ENCODE data around the gene NTSR1. TPM values are rescaled to one million over a fixed set of nuclear protein-coding genes. Genes with fewer than 3 reads are reported as not detected.

NTSR1 gene
- total RNA-seq, 6 experiments from 2014 or later: 0.04 to 0.74 (median 0.09) TPM; not detected in 2

DNA sequence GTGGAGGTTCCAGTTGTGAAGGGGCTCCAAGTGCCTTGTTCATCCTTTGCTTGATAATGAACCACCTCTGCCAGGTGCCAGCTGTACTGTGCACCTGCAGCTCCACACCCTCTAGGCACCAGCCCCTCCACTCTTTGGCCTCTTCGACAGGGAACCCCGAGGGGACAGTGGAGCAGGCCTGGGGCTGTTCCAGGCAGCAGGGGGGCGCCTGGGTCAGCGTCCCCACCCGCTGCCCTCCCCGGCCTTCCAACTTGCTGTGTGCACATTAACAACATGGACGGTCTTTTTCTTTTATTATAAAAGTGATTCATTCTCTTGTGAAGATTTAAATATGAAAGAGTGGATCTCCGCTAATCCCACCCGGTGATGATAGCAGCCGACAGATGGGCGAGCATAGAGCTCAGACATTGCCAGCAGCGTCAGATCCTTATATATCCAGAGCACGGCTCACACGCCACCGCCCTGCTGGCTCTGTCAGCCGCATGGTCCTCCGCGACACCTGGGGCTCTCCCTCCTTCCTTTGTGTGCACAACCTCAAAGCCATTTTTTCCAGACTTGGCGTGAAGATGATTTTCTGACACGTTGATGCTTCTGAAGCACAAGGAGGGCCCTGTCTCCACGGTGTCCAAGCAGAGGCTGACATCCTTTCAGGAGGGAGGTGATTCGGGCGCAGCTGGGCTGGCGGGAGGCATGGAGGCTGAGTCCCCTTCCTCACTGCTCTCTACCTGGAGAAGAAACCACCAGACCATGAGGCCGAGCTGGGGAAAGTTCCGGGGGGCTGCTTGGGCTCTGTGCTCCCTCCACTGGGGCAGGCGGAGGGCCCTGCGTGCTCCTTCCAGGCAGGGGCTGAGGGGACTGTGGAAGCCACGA lies 65.4 kb downstream of the NTSR1 start:
- intact Hi-C loops (cut with DNase I): no loop called here

DNA sequence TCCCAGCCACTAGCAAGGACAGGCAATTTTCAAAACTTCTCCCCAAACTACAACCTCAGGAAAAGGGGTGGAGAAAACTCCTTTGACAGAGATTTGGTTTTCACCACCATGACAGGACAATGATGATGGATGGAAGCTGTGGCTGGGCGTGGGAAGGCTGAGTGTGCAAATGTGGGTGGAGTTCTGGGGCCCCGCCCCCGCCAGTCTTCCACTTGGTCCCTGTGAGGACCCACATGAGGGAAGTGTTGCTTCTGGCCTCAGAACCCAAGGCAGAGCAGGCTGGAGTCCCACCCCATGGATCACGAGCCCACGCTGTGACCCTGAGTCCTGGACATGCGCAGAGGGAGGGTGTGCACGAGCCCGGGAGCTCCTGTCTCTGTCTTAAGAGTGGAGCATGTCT lies 66.1 kb downstream of the NTSR1 start:
- H3K27me3 ChIP-seq: no peaks in the 10 kb centered on the region
- intact Hi-C loops (cut with DNase I): no loop called here
- no peak for TF ChIP-seq POLR2A (IDR thresholded peaks at IDR 0.05)
- TF ChIP-seq, protein P1, sequence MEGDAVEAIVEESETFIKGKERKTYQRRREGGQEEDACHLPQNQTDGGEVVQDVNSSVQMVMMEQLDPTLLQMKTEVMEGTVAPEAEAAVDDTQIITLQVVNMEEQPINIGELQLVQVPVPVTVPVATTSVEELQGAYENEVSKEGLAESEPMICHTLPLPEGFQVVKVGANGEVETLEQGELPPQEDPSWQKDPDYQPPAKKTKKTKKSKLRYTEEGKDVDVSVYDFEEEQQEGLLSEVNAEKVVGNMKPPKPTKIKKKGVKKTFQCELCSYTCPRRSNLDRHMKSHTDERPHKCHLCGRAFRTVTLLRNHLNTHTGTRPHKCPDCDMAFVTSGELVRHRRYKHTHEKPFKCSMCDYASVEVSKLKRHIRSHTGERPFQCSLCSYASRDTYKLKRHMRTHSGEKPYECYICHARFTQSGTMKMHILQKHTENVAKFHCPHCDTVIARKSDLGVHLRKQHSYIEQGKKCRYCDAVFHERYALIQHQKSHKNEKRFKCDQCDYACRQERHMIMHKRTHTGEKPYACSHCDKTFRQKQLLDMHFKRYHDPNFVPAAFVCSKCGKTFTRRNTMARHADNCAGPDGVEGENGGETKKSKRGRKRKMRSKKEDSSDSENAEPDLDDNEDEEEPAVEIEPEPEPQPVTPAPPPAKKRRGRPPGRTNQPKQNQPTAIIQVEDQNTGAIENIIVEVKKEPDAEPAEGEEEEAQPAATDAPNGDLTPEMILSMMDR (IDR thresholded peaks at IDR 0.05): no peak
- WGBS (ENCODE audit: insufficient coverage, low coverage, low lambda C conversion rate, missing lambda C conversion rate): no CpG with 5 or more reads among the region's 8 CpGs
- H3K27ac ChIP-seq: no peak overlapping the region
- H3K4me1 ChIP-seq: peaks cover 0 to 43% (median 16%) of the 10 kb centered on the region in 4 donors
- H3K4me3 ChIP-seq: no peak overlapping the region
- ATAC-seq (no peak), DNase-seq (no peak)
- no peaks in the 10 kb centered on the region for H3K36me3 ChIP-seq
- no peaks in the 10 kb centered on the region for H3K9me3 ChIP-seq

More for the DNA sequence above, 65.4 kb downstream of the NTSR1 start:
- peaks cover 0 to 46% (median 19%) of the 10 kb centered on the region in 4 donors for H3K4me1 ChIP-seq
- no peak overlapping the region for H3K4me3 ChIP-seq
- 89% methylated on average over 14 of the region's 29 CpGs for WGBS (ENCODE audit: insufficient coverage, low coverage, low lambda C conversion rate, missing lambda C conversion rate)
- no peaks in the 10 kb centered on the region for H3K9me3 ChIP-seq
- no peaks in the 10 kb centered on the region for H3K27me3 ChIP-seq
- no peak for TF ChIP-seq POLR2A (IDR thresholded peaks at IDR 0.05)
- TF ChIP-seq, protein P1 (IDR thresholded peaks at IDR 0.05): no peak
- no peak for ATAC-seq
- no peak for DNase-seq
- no peaks in the 10 kb centered on the region for H3K36me3 ChIP-seq
- peak overlapping the region in 2 of 3 donors; percentile 65 to 90 for H3K27ac ChIP-seq

DNA sequence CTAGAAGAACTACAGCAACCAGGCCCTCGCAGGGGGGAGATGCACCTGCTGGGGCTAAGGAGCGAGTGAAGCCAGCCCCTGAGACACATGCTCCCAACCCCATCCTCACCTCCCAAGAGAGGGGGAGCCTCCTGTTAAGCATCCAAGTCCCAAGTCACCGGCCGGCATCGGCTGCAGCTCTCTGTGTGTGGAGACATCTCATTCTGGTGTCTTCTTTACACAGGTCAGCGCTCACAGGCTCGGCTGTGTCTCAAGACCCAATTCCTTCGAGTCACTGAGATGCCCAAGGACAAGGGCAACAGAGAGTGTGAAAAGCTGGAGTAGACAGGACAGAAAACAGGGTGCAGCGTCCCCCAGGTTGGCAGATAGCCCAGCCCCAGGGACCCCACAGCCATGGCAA lies 66.6 kb downstream of the NTSR1 start:
- H3K4me3 ChIP-seq: no peak overlapping the region
- H3K27me3 ChIP-seq: no peaks in the 10 kb centered on the region
- intact Hi-C loops (cut with DNase I): no loop called here
- 95% methylated on average over 4 of the region's 9 CpGs for WGBS (ENCODE audit: insufficient coverage, low coverage, low lambda C conversion rate, missing lambda C conversion rate)
- no peaks in the 10 kb centered on the region for H3K36me3 ChIP-seq
- no peak overlapping the region for H3K27ac ChIP-seq
- no peak for ATAC-seq
- H3K4me1 ChIP-seq: peaks cover 0 to 43% (median 14%) of the 10 kb centered on the region in 4 donors
- H3K9me3 ChIP-seq: no peaks in the 10 kb centered on the region
- no peak for DNase-seq
- no peak for TF ChIP-seq POLR2A (IDR thresholded peaks at IDR 0.05)
- TF ChIP-seq, protein P1 (IDR thresholded peaks at IDR 0.05): no peak

DNA sequence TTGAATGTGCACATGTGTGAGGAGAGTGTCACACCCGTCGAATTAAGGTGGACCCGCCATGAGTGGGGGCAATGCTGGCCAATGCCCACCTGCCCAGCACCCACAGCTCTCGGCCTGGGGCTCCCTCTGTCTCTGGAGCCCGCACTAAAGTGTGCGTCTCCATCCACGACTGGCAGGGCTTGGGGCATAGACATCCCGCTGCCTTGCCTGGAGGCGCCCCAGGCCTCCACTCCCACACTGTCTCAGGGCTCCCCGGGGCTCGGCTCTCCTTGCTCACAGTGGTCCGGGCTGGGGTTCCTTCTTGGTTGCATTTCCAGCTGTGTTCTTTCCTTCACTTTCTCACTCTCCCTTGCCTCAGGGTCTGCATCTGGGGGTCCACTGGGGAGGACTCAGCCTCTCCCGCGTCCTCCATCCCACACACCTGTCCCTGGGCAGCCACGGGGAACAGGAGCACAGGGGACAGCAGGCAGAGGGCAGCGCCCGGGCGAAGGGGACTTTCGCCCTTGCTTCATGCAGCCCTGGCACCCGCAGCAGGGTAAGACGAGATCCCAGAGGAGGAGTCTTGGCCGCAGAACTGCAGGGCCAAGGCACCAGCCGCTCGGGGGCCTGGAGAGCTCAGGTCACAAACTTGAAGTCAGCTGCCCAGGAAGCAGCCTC lies 67.5 kb downstream of the NTSR1 start:
- no peaks in the 10 kb centered on the region for H3K9me3 ChIP-seq
- no peak for TF ChIP-seq POLR2A (IDR thresholded peaks at IDR 0.05)
- TF ChIP-seq, protein P1 (IDR thresholded peaks at IDR 0.05): no peak
- H3K27ac ChIP-seq: peak overlapping the region in 2 of 3 donors; percentile 73 to 91
- 75% methylated on average over 7 of the region's 24 CpGs for WGBS (ENCODE audit: insufficient coverage, low coverage, low lambda C conversion rate, missing lambda C conversion rate)
- no peak for DNase-seq
- intact Hi-C loops (cut with DNase I): no loop called here
- H3K27me3 ChIP-seq: no peaks in the 10 kb centered on the region
- peaks cover 0 to 40% (median 14%) of the 10 kb centered on the region in 4 donors for H3K4me1 ChIP-seq
- no peaks in the 10 kb centered on the region for H3K36me3 ChIP-seq
- ATAC-seq: peak in 1 of 4 donors; percentile 2
- H3K4me3 ChIP-seq: peak overlapping the region in 2 of 3 donors; percentile 42 to 48

Data from right lobe of liver (tissue), 6 donors.